WTC11 (cell line): ENCODE data around the gene SYS1. TPM values are rescaled to one million over a fixed set of nuclear protein-coding genes. Genes with fewer than 3 reads are reported as not detected.

Source experiments
- ATAC-seq: fragments of 200-7000 bp; cut with Tn5 transposase; 2 replicates; pipeline ENCODE4 v1.10.0; 2021; ENCODE audit warnings: mild to moderate bottlenecking, moderate library complexity
- CTCF ChIA-PET: fragments of 300-600 bp; sonication (Branson Sonifier 250); formaldehyde crosslinking; loops from one replicate; lab custom pipeline; 2021; ENCODE audit warnings: antibody characterized with exemption; lab: Charles Lee
- POLR2A ChIA-PET: fragments of 350-600 bp; sonication (Branson Sonifier 250); formaldehyde crosslinking; loops from one replicate; lab custom pipeline; 2021; ENCODE audit warnings: antibody characterized with exemption; lab: Charles Lee
- DNase-seq: peaks from one replicate; pipeline ENCODE4 v3.0.0; 2021; ENCODE audit warnings: low spot score
- H3K27ac Mint-ChIP-seq: 2 replicates; pipeline ENCODE4 v1.8.0; 2021; ENCODE audit warnings: mixed read lengths
- H3K27me3 Mint-ChIP-seq: 2 replicates; pipeline ENCODE4 v1.8.0; 2021; ENCODE audit warnings: low read depth, mild to moderate bottlenecking, moderate library complexity, mixed read lengths
- H3K36me3 Mint-ChIP-seq: 2 replicates; pipeline ENCODE4 v1.8.0; 2021; ENCODE audit warnings: mixed read lengths
- H3K4me1 Mint-ChIP-seq: 2 replicates; pipeline ENCODE4 v1.8.0; 2022; ENCODE audit warnings: mixed read lengths
- H3K4me3 Mint-ChIP-seq: 2 replicates; pipeline ENCODE4 v1.8.0; 2021; ENCODE audit warnings: mild to moderate bottlenecking, moderate library complexity, mixed read lengths
- H3K9me3 Mint-ChIP-seq: 2 replicates; pipeline ENCODE4 v1.8.0; 2021; ENCODE audit warnings: mixed read lengths
- ATF1 ChIP-seq: sonication (generic); formaldehyde crosslinking; IDR thresholded peaks from 2 replicates; pipeline ENCODE4 v1.8.1; 2023; ENCODE audit warnings: mild to moderate bottlenecking, moderate library complexity, missing genetic modification reagents
- CREB1 ChIP-seq: sonication (generic); formaldehyde crosslinking; IDR thresholded peaks from 2 replicates; pipeline ENCODE4 v1.8.0; 2023; ENCODE audit warnings: mild to moderate bottlenecking, missing genetic modification reagents
- IRF2 ChIP-seq: sonication (generic); formaldehyde crosslinking; IDR thresholded peaks from 2 replicates; pipeline ENCODE4 v1.8.0; 2022; ENCODE audit warnings: low read depth, missing genetic modification reagents, borderline replicate concordance
- JAZF1 ChIP-seq: fragments of 250-450 bp; sonication (Bioruptor Pico); IDR thresholded peaks from 2 replicates; pipeline ENCODE4 v1.9.0; 2021; ENCODE audit warnings: moderate library complexity, mild to moderate bottlenecking, inconsistent platforms
- JUN ChIP-seq: sonication (generic); formaldehyde crosslinking; IDR thresholded peaks from 2 replicates; pipeline ENCODE4 v1.8.0; 2023; ENCODE audit warnings: mild to moderate bottlenecking, missing genetic modification reagents
- NFATC4 ChIP-seq: fragments of 250-450 bp; sonication (Bioruptor Pico); IDR thresholded peaks from 2 replicates; pipeline ENCODE4 v1.9.0; 2021; ENCODE audit warnings: mild to moderate bottlenecking
- NR1H2 ChIP-seq: sonication (generic); formaldehyde crosslinking; IDR thresholded peaks from 2 replicates; pipeline ENCODE4 v1.9.0; 2021; ENCODE audit warnings: mild to moderate bottlenecking, moderate library complexity, missing genetic modification reagents
- NR2C2 ChIP-seq: sonication (generic); formaldehyde crosslinking; IDR thresholded peaks from 2 replicates; pipeline ENCODE4 v1.8.0; 2022; ENCODE audit warnings: mild to moderate bottlenecking, missing genetic modification reagents
- OVOL2 ChIP-seq: fragments of 250-450 bp; sonication (Bioruptor Pico); IDR thresholded peaks from 2 replicates; pipeline ENCODE4 v1.9.0; 2021; ENCODE audit warnings: mild to moderate bottlenecking, borderline replicate concordance
- PRRX2 ChIP-seq: fragments of 250-450 bp; sonication (Bioruptor Pico); IDR thresholded peaks from 2 replicates; pipeline ENCODE4 v1.8.0; 2021; ENCODE audit warnings: mild to moderate bottlenecking
- RORB ChIP-seq: fragments of 250-450 bp; sonication (Bioruptor Pico); IDR thresholded peaks from 2 replicates; pipeline ENCODE4 v1.9.0; 2021; ENCODE audit warnings: mild to moderate bottlenecking
- SMAD3 ChIP-seq: sonication (generic); formaldehyde crosslinking; IDR thresholded peaks from 2 replicates; pipeline ENCODE4 v1.8.0; 2022; ENCODE audit warnings: missing genetic modification reagents, mild to moderate bottlenecking, borderline replicate concordance
- SP1 ChIP-seq: sonication (generic); formaldehyde crosslinking; conservative IDR thresholded peaks from 2 replicates; pipeline ENCODE4 v1.8.1; 2022; ENCODE audit warnings: missing genetic modification reagents
- TCF7 ChIP-seq: sonication (generic); formaldehyde crosslinking; IDR thresholded peaks from 2 replicates; pipeline ENCODE4 v1.8.0; 2022; ENCODE audit warnings: mild to moderate bottlenecking, low read depth, missing genetic modification reagents, moderate library complexity
- TEAD4 ChIP-seq: sonication (generic); formaldehyde crosslinking; IDR thresholded peaks from 2 replicates; pipeline ENCODE4 v1.8.0; 2022; ENCODE audit warnings: mild to moderate bottlenecking, missing genetic modification reagents
- ZNF263 ChIP-seq: sonication (generic); formaldehyde crosslinking; IDR thresholded peaks from 2 replicates; pipeline ENCODE4 v1.8.1; 2022; ENCODE audit warnings: low read depth, mild to moderate bottlenecking, moderate library complexity, missing genetic modification reagents
- ZNF317 ChIP-seq: sonication (generic); formaldehyde crosslinking; IDR thresholded peaks from 2 replicates; pipeline ENCODE4 v1.8.1; 2023; ENCODE audit warnings: low read depth, mild to moderate bottlenecking, moderate library complexity, missing genetic modification reagents, borderline replicate concordance
- ZNF416 ChIP-seq: fragments of 250-450 bp; sonication (Bioruptor Pico); IDR thresholded peaks from 2 replicates; pipeline ENCODE4 v1.9.0; 2021; ENCODE audit warnings: mild to moderate bottlenecking, inconsistent platforms
- total RNA-seq: library from RNA; stranded (reverse); gene quantifications from 3 replicates; pipeline ENCODE4 v1.2.3, GENCODE V29; 2021
- TF ChIP-seq, protein P1 (sequence below): sonication (generic); formaldehyde crosslinking; IDR thresholded peaks from 2 replicates; pipeline ENCODE4 v1.8.0; 2022; ENCODE audit warnings: mild to moderate bottlenecking, missing genetic modification reagents
- TF ChIP-seq, protein P2 (sequence below): sonication (generic); formaldehyde crosslinking; IDR thresholded peaks from 2 replicates; pipeline ENCODE4 v1.8.1; 2023; ENCODE audit warnings: mild to moderate bottlenecking, missing genetic modification reagents, borderline replicate concordance
- TF ChIP-seq, protein P3 (sequence below): fragments of 200-600 bp; IDR thresholded peaks from 2 replicates; pipeline ENCODE4 v1.8.0; 2022; ENCODE audit warnings: antibody characterized with exemption
- TF ChIP-seq, protein P4 (sequence below): fragments of 250-450 bp; sonication (Bioruptor Pico); IDR thresholded peaks from 2 replicates; pipeline ENCODE4 v1.9.0; 2021; ENCODE audit warnings: mild to moderate bottlenecking
- TF ChIP-seq, protein P5 (sequence below): sonication (generic); formaldehyde crosslinking; IDR thresholded peaks from 2 replicates; pipeline ENCODE4 v1.8.0; 2023; ENCODE audit warnings: missing genetic modification reagents
- TF ChIP-seq, protein P6 (sequence below): sonication (generic); formaldehyde crosslinking; IDR thresholded peaks from 2 replicates; pipeline ENCODE4 v1.8.1; 2023; ENCODE audit warnings: mild to moderate bottlenecking, moderate library complexity, missing genetic modification reagents

Gene SYS1
- total RNA-seq, 1 experiment from 2014 or later, result 16.4 TPM

DNA sequence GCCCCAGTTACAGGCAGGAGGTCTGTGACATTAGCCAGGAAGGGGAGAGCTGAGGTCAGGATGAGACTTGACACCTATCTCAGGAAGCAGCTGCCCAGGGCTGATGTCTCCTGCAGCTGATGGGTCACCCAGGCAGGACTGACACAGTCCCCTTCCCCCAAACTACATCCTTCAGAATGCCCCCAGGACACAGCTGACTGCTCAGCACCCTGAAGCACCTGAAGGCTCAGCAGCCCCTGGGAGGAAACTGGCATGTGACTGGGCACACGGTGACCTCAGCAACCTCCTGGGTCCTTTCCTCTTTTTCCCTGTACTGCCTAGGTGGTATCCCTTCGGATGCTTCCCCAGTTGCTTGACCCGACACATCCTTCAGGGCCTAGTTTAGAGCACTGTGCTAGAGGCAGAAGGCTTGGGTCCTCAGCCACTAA, 16.7 kb upstream of the SYS1 start:
- H3K27ac Mint-ChIP-seq, result no peak overlapping the region
- no peak for TF ChIP-seq JUN (CRISPR knock-in tag)
- TF ChIP-seq ZNF317, result no peak
- TF ChIP-seq, protein P1, sequence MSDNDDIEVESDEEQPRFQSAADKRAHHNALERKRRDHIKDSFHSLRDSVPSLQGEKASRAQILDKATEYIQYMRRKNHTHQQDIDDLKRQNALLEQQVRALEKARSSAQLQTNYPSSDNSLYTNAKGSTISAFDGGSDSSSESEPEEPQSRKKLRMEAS (CRISPR knock-in tag), result no peak
- TF ChIP-seq, protein P2, sequence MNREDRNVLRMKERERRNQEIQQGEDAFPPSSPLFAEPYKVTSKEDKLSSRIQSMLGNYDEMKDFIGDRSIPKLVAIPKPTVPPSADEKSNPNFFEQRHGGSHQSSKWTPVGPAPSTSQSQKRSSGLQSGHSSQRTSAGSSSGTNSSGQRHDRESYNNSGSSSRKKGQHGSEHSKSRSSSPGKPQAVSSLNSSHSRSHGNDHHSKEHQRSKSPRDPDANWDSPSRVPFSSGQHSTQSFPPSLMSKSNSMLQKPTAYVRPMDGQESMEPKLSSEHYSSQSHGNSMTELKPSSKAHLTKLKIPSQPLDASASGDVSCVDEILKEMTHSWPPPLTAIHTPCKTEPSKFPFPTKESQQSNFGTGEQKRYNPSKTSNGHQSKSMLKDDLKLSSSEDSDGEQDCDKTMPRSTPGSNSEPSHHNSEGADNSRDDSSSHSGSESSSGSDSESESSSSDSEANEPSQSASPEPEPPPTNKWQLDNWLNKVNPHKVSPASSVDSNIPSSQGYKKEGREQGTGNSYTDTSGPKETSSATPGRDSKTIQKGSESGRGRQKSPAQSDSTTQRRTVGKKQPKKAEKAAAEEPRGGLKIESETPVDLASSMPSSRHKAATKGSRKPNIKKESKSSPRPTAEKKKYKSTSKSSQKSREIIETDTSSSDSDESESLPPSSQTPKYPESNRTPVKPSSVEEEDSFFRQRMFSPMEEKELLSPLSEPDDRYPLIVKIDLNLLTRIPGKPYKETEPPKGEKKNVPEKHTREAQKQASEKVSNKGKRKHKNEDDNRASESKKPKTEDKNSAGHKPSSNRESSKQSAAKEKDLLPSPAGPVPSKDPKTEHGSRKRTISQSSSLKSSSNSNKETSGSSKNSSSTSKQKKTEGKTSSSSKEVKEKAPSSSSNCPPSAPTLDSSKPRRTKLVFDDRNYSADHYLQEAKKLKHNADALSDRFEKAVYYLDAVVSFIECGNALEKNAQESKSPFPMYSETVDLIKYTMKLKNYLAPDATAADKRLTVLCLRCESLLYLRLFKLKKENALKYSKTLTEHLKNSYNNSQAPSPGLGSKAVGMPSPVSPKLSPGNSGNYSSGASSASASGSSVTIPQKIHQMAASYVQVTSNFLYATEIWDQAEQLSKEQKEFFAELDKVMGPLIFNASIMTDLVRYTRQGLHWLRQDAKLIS (CRISPR knock-in tag), result no peak
- no peak for TF ChIP-seq IRF2 (CRISPR knock-in tag)
- TF ChIP-seq, protein P3, sequence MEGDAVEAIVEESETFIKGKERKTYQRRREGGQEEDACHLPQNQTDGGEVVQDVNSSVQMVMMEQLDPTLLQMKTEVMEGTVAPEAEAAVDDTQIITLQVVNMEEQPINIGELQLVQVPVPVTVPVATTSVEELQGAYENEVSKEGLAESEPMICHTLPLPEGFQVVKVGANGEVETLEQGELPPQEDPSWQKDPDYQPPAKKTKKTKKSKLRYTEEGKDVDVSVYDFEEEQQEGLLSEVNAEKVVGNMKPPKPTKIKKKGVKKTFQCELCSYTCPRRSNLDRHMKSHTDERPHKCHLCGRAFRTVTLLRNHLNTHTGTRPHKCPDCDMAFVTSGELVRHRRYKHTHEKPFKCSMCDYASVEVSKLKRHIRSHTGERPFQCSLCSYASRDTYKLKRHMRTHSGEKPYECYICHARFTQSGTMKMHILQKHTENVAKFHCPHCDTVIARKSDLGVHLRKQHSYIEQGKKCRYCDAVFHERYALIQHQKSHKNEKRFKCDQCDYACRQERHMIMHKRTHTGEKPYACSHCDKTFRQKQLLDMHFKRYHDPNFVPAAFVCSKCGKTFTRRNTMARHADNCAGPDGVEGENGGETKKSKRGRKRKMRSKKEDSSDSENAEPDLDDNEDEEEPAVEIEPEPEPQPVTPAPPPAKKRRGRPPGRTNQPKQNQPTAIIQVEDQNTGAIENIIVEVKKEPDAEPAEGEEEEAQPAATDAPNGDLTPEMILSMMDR, result no peak
- TF ChIP-seq ATF1 (CRISPR knock-in tag), result no peak
- TF ChIP-seq NFATC4, result no peak
- no peak for TF ChIP-seq PRRX2
- no peak for TF ChIP-seq TEAD4 (CRISPR knock-in tag)
- TF ChIP-seq, protein P4, sequence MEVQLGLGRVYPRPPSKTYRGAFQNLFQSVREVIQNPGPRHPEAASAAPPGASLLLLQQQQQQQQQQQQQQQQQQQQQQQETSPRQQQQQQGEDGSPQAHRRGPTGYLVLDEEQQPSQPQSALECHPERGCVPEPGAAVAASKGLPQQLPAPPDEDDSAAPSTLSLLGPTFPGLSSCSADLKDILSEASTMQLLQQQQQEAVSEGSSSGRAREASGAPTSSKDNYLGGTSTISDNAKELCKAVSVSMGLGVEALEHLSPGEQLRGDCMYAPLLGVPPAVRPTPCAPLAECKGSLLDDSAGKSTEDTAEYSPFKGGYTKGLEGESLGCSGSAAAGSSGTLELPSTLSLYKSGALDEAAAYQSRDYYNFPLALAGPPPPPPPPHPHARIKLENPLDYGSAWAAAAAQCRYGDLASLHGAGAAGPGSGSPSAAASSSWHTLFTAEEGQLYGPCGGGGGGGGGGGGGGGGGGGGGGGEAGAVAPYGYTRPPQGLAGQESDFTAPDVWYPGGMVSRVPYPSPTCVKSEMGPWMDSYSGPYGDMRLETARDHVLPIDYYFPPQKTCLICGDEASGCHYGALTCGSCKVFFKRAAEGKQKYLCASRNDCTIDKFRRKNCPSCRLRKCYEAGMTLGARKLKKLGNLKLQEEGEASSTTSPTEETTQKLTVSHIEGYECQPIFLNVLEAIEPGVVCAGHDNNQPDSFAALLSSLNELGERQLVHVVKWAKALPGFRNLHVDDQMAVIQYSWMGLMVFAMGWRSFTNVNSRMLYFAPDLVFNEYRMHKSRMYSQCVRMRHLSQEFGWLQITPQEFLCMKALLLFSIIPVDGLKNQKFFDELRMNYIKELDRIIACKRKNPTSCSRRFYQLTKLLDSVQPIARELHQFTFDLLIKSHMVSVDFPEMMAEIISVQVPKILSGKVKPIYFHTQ, result no peak
- TF ChIP-seq NR2C2, result no peak
- TF ChIP-seq ZNF263 (CRISPR knock-in tag), result no peak
- ATAC-seq, result no peak
- DNase-seq, result no peak
- H3K4me1 Mint-ChIP-seq, result peaks cover 63% of the 10 kb centered on the region
- no peaks in the 10 kb centered on the region for H3K36me3 Mint-ChIP-seq
- ChIA-PET POLR2A (interaction anchor here (1.6 kb wide), 1 partner anchor 61 kb away, joined by 6 read pairs; no protein-coding TSS in a partner anchor), CTCF (interaction anchor here (0.9 to 4.3 kb wide), 6 partner anchors 23 to 56 kb away, joined by 3 to 16 read pairs (median 4); partner anchors contain the start of gene MATN4)
- no peaks in the 10 kb centered on the region for H3K9me3 Mint-ChIP-seq
- H3K4me3 Mint-ChIP-seq, result peak overlapping the region; percentile 89
- no peaks in the 10 kb centered on the region for H3K27me3 Mint-ChIP-seq

DNA sequence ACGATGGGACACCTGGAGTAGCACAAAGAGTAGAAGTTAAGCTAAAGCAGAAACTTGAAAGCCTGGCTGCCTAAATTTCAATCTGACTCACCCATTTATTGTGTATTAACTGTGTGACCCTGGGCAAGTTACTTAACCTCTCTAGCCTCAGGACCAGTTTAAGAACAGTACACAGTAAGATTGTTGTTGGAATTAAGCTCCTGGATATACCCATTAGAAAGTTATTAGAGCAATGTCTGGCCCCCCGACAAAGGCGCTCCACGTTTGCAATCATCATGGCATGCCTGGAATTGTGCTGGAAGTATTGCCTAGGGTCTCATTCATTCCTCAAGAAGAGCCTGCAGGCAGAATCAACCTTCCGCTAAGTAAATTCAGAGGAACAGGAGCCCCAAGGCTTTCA, 16.1 kb upstream of the SYS1 start:
- ATAC-seq (no peak), DNase-seq (no peak)
- peaks cover 57% of the 10 kb centered on the region for H3K4me1 Mint-ChIP-seq
- peak overlapping the region; percentile 89 for H3K4me3 Mint-ChIP-seq
- H3K9me3 Mint-ChIP-seq, result no peaks in the 10 kb centered on the region
- no peaks in the 10 kb centered on the region for H3K27me3 Mint-ChIP-seq
- H3K27ac Mint-ChIP-seq, result no peak overlapping the region
- POLR2A ChIA-PET, result interaction anchor here (1.4 to 2.3 kb wide), 3 partner anchors 14 to 60 kb away, joined by 6 to 9 read pairs (median 8); partner anchors contain the start of gene SYS1
- H3K36me3 Mint-ChIP-seq, result no peaks in the 10 kb centered on the region
- CTCF ChIA-PET, result interaction anchor here (0.5 to 4.3 kb wide), 13 partner anchors 11 to 109 kb away, joined by 3 to 17 read pairs (median 5); partner anchors contain the start of genes MATN4 and SYS1
- TF ChIP-seq CREB1 (no peak), ZNF416 (no peak), ZNF317 (no peak), TCF7 (CRISPR knock-in tag) (no peak), JAZF1 (CRISPR knock-in tag) (no peak), NR1H2 (CRISPR knock-in tag) (no peak), SP1 (CRISPR knock-in tag) (no peak), NR2C2 (no peak), SMAD3 (CRISPR knock-in tag) (no peak), OVOL2 (no peak), RORB (CRISPR knock-in tag) (no peak)
- TF ChIP-seq, protein P5, sequence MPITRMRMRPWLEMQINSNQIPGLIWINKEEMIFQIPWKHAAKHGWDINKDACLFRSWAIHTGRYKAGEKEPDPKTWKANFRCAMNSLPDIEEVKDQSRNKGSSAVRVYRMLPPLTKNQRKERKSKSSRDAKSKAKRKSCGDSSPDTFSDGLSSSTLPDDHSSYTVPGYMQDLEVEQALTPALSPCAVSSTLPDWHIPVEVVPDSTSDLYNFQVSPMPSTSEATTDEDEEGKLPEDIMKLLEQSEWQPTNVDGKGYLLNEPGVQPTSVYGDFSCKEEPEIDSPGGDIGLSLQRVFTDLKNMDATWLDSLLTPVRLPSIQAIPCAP (CRISPR knock-in tag), result no peak
- TF ChIP-seq, protein P6, sequence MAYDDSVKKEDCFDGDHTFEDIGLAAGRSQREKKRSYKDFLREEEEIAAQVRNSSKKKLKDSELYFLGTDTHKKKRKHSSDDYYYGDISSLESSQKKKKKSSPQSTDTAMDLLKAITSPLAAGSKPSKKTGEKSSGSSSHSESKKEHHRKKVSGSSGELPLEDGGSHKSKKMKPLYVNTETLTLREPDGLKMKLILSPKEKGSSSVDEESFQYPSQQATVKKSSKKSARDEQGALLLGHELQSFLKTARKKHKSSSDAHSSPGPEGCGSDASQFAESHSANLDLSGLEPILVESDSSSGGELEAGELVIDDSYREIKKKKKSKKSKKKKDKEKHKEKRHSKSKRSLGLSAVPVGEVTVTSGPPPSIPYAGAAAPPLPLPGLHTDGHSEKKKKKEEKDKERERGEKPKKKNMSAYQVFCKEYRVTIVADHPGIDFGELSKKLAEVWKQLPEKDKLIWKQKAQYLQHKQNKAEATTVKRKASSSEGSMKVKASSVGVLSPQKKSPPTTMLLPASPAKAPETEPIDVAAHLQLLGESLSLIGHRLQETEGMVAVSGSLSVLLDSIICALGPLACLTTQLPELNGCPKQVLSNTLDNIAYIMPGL, result no peak
- TF ChIP-seq, protein P1 (CRISPR knock-in tag), result no peak
